Effector memory CD4-positive, alpha-beta T cell (primary cell): ENCODE measurements around the gene ALDH3A2.
"Not testable (repeated sequence)": the region's sequence is repeated elsewhere in the genome, so short reads cannot be mapped to it uniquely, and the experiment has no call there.

Source experiments
- DNase-seq, 3 donors: peaks; one replicate each; pipeline ENCODE4 v3.0.0-alpha.2; 2020
- H3K27ac ChIP-seq: 2 replicates; pipeline ENCODE4 v1.7.0; 2013; ENCODE audit warnings: mild to moderate bottlenecking, low read length, moderate library complexity; ENCODE audit not compliant: insufficient read depth, poor library complexity, severe bottlenecking
- H3K27me3 ChIP-seq: replicated peaks from 2 replicates; pipeline ENCODE4 v1.7.0; 2013; ENCODE audit warnings: mild to moderate bottlenecking, low read length; ENCODE audit not compliant: insufficient read depth, control insufficient read depth, poor library complexity, severe bottlenecking
- H3K36me3 ChIP-seq: 2 replicates; pipeline ENCODE4 v1.7.0; 2013; ENCODE audit warnings: mild to moderate bottlenecking, low read length, moderate library complexity; ENCODE audit not compliant: control insufficient read depth, insufficient read depth
- H3K4me1 ChIP-seq: 2 replicates; pipeline ENCODE4 v1.7.0; 2013; ENCODE audit warnings: low read length, mild to moderate bottlenecking; ENCODE audit not compliant: control insufficient read depth, insufficient read depth, poor library complexity, severe bottlenecking
- H3K4me3 ChIP-seq: 2 replicates; pipeline ENCODE4 v1.7.0; 2013; ENCODE audit warnings: low read length, low read depth, mild to moderate bottlenecking; ENCODE audit not compliant: insufficient read depth, poor library complexity, severe bottlenecking
- H3K9me3 ChIP-seq: 2 replicates; pipeline ENCODE4 v1.7.0; 2013; ENCODE audit warnings: mild to moderate bottlenecking, low read length, moderate library complexity; ENCODE audit not compliant: control insufficient read depth

The ALDH3A2 gene

DNA sequence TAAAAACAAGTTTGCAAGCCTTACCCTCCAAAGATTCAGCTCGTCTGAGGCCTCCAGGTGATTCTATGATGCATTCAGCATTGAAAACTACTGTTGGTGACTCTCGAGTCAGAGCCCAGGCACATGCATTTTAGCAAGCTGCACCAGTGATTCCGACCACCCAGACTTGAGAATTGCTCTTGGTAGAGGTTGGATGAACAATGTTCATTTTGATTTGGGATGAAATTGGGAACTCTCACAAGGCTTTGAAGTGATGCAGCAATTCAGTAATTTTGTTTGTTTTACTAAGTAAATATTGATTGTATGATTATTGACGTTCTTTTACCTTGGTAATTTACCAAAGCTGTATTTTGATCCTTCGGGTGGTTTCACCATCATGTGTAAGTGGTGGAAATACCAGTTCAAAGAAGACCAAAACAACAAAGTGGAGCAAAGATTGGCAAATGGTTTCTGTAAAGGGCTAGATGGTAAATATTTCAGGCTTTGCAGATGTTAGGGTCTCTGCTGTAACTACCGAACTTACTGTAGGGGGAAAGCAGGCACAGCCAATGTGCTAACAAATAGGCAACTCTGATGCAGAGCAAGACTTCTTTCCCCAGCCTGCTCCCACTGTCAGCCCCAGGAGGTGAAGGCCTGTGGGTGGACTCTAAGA is 11.8 kb downstream of the ALDH3A2 start:
- Histone ChIP-seq H3K36me3 (peaks cover 4% of the 10 kb centered on the region), H3K9me3 (no peaks in the 10 kb centered on the region), H3K27ac (no peak overlapping the region), H3K4me1 (no peaks in the 10 kb centered on the region), H3K4me3 (no peak overlapping the region), H3K27me3 (no peaks in the 10 kb centered on the region)
- DNase-seq = no peak

- DNase-seq = no peak
- no peaks in the 10 kb centered on the region for H3K9me3 ChIP-seq
- H3K4me3 ChIP-seq = no peak overlapping the region
- H3K27me3 ChIP-seq = no peaks in the 10 kb centered on the region
- H3K4me1 ChIP-seq = no peaks in the 10 kb centered on the region
- peaks cover 10% of the 10 kb centered on the region for H3K36me3 ChIP-seq
- no peak overlapping the region for H3K27ac ChIP-seq
Observed at GRCh38 chr17:19661121-19661520, 12.6 kb downstream of the ALDH3A2 start.

DNA sequence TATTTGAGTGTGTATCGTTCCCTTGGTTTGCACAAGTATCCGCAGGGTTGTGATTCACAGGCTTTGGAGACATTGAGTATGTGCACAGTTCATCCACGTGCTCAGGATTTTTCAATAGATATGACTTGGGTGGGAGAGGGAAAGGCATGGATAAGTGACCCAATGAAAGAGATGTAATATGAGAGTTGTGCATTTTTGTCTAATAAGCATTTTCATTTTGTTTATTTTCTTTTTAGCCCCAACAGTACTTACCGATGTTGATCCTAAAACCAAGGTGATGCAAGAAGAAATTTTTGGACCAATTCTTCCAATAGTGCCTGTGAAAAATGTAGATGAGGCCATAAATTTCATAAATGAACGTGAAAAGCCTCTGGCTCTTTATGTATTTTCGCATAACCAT is 14.5 kb downstream of the ALDH3A2 start:
- peaks cover 6% of the 10 kb centered on the region for H3K36me3 ChIP-seq

DNA sequence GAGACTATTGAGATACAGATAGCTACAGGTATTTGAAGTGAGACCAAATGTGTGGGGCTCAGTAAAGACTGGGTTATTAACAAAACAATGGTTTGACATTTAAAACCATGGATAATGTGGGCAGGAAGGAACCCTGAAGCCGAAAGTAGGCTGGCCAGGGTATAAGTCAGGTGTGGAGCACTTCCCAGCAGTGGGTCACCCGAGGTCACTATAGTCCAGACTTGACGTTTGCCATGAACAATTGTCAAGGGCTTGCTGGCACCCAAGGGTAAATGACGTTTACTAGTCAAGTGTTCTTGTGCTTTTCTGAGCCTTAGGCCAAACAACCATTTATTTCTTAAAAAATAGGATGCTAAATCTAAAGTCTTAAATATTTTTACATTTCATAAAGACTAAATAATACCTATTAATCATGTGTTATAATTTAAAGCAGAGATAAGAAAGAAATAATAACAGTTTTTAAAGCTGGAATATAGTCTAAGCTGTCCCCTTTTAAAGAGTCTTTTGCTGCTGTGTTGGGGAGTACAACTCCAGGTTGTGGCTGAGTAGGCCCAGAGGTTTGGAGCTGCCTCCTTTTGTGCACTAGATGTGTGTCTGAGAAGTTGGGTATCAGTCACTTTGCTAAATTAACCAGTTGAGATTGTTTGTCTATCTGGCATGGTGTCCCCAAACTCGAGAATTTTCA is 15.7 kb downstream of the ALDH3A2 start:
- Histone ChIP-seq H3K4me3 (no peak overlapping the region), H3K27ac (no peak overlapping the region), H3K4me1 (no peaks in the 10 kb centered on the region), H3K9me3 (no peaks in the 10 kb centered on the region), H3K36me3 (peaks cover 6% of the 10 kb centered on the region), H3K27me3 (no peaks in the 10 kb centered on the region)
- DNase-seq = no peak

More for the DNA sequence above, 14.5 kb downstream of the ALDH3A2 start:
- Histone ChIP-seq H3K9me3 (no peaks in the 10 kb centered on the region), H3K27ac (no peak overlapping the region), H3K4me1 (no peaks in the 10 kb centered on the region), H3K27me3 (no peaks in the 10 kb centered on the region), H3K4me3 (no peak overlapping the region)
- no peak for DNase-seq

- Histone ChIP-seq H3K27ac (no peak overlapping the region), H3K4me3 (no peak overlapping the region), H3K27me3 (no peaks in the 10 kb centered on the region), H3K4me1 (no peaks in the 10 kb centered on the region), H3K9me3 (no peaks in the 10 kb centered on the region), H3K36me3 (peaks cover 6% of the 10 kb centered on the region)
- no peak for DNase-seq
Observed at GRCh38 chr17:19664821-19665181, 16.2 kb downstream of the ALDH3A2 start.

GRCh38 chr17:19669680-19670079 is 21.1 kb downstream of the ALDH3A2 start:
- H3K27ac ChIP-seq, H3K36me3 ChIP-seq, H3K4me1 ChIP-seq, DNase-seq, H3K9me3 ChIP-seq, H3K4me3 ChIP-seq, H3K27me3 ChIP-seq: not testable (repeated sequence)

DNA sequence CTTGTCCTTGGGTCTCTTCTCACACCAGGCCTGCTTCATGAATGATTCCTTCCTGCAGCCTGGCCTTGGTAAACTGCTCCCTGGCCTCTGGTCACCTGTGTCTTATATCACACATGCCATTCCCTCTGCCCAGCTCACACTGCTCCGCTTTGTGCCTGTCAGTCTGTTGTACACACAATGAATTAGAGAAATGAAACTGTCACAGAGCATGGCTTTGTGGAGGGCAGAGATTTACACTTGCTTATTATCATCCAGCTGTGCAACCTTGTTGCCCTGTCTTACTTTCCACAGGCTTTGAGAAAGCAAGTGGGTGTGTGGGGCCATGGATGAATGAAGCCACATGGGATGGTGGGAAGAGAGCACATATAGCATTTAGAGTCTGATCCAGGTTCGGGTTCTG is 22.4 kb downstream of the ALDH3A2 start:
- H3K9me3 ChIP-seq = no peaks in the 10 kb centered on the region
- H3K36me3 ChIP-seq = peaks cover 3% of the 10 kb centered on the region
- H3K27me3 ChIP-seq = no peaks in the 10 kb centered on the region
- DNase-seq = no peak
- H3K4me1 ChIP-seq = no peaks in the 10 kb centered on the region
- no peak overlapping the region for H3K4me3 ChIP-seq
- no peak overlapping the region for H3K27ac ChIP-seq

- peaks cover 3% of the 10 kb centered on the region for H3K36me3 ChIP-seq
- H3K27ac ChIP-seq = no peak overlapping the region
- DNase-seq = no peak
- H3K27me3 ChIP-seq = no peaks in the 10 kb centered on the region
- no peaks in the 10 kb centered on the region for H3K4me1 ChIP-seq
- H3K9me3 ChIP-seq = no peaks in the 10 kb centered on the region
- no peak overlapping the region for H3K4me3 ChIP-seq
Observed at GRCh38 chr17:19671433-19671832, 22.9 kb downstream of the ALDH3A2 start.

- Histone ChIP-seq H3K4me1 (no peaks in the 10 kb centered on the region), H3K9me3 (no peaks in the 10 kb centered on the region), H3K4me3 (no peak overlapping the region), H3K27me3 (no peaks in the 10 kb centered on the region), H3K27ac (no peak overlapping the region), H3K36me3 (peaks cover 3% of the 10 kb centered on the region)
- DNase-seq = no peak
Observed at GRCh38 chr17:19672009-19672750, 23.6 kb downstream of the ALDH3A2 start.

DNA sequence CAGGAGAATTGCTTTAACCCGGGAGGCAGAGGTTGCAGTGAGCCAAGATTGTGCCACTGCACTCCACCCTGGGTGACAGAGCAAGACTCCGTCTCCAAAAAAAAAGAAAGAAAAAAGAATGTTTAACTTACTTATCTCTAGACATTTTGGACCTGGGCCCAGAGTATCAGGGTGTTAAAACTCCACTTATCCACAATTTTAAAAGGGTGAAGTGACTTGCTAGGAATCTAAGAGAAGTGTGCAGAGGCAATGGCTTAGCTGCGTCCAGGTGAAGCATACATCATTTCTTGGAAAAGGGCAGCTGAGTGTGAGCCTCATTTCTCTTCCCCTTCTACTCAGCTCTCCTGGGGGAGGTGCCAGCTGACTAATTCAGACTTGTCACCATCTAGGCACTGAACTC is 25.1 kb downstream of the ALDH3A2 start:
- Histone ChIP-seq H3K27me3 (no peaks in the 10 kb centered on the region), H3K4me3 (no peak overlapping the region), H3K9me3 (no peaks in the 10 kb centered on the region), H3K27ac (no peak overlapping the region), H3K36me3 (peaks cover 3% of the 10 kb centered on the region), H3K4me1 (no peaks in the 10 kb centered on the region)
- no peak for DNase-seq
